Tibial nerve (tissue), 4 donors: Measurements from ENCODE around the gene GIMAP7. TPM values are rescaled to one million over a fixed set of nuclear protein-coding genes. Genes with fewer than 3 reads are reported as not detected.

Source experiments
- DNase-seq, 2 donors: peaks; one replicate each; pipeline ENCODE4 v3.0.0-alpha.2; 2019; ENCODE audit warnings: low spot score in 2 of 2
- H3K27ac ChIP-seq, 4 donors: fragments of 200-600 bp; sonication (generic) in 3 of 4; one replicate each; pipeline ENCODE4 v1.5.1; 2017 to 2019; ENCODE audit warnings: mild to moderate bottlenecking in 1 of 4
- H3K27me3 ChIP-seq, 2 donors: fragments of 200-600 bp; sonication (generic) in 1 of 2; one replicate each; pipeline versions ENCODE4 v1.5.1 to v1.6.0; 2017 to 2019
- H3K36me3 ChIP-seq, 3 donors: fragments of 200-600 bp; sonication (generic); one replicate each; pipeline ENCODE4 v1.5.1; 2018 to 2019
- H3K4me1 ChIP-seq, 4 donors: fragments of 200-600 bp; sonication (generic) in 3 of 4; one replicate each; pipeline ENCODE4 v1.5.1; 2017 to 2019
- H3K4me3 ChIP-seq, 4 donors: fragments of 200-600 bp; sonication (generic) in 3 of 4; one replicate each; pipeline ENCODE4 v1.5.1; 2017 to 2019; ENCODE audit warnings: mild to moderate bottlenecking in 1 of 4, moderate library complexity in 1 of 4
- H3K9me3 ChIP-seq, 4 donors: fragments of 200-600 bp; sonication (generic) in 3 of 4; one replicate each; pipeline ENCODE4 v1.5.1; 2017 to 2019
- CTCF ChIP-seq, 5 experiments: fragments of 200-600 bp in 3 of 5; fragments of 450-650 bp in 2 of 5; sonication (generic) in 3 of 5; IDR thresholded peaks; one replicate each; pipeline ENCODE4 v1.5.1; 2016 to 2019; ENCODE audit warnings: antibody characterized with exemption in 5 of 5, mild to moderate bottlenecking in 3 of 5, moderate library complexity in 2 of 5
- EP300 ChIP-seq, 2 donors: sonication (generic); formaldehyde crosslinking; IDR thresholded peaks; one replicate each; pipeline ENCODE4 v1.6.1; 2017; ENCODE audit warnings: antibody characterized with exemption in 2 of 2, mild to moderate bottlenecking in 1 of 2
- POLR2A ChIP-seq, 2 donors: fragments of 450-650 bp; IDR thresholded peaks; one replicate each; pipeline ENCODE4 v1.6.1; 2017; ENCODE audit warnings: antibody characterized with exemption in 2 of 2, mild to moderate bottlenecking in 2 of 2, moderate library complexity in 2 of 2
- WGBS, 2 donors: methylation state at CpG; one replicate each; pipeline ENCODE4 v1.1.5; 2018; 5-methylcytosine and 5-hydroxymethylcytosine counted together
- total RNA-seq, 4 donors: library from RNA; depleted of rRNA; stranded (reverse); fragments of >200 nt; gene quantifications; one replicate each; pipeline ENCODE4 v1.1.0, GENCODE V29; 2016

The GIMAP7 gene
- total RNA-seq, 4 donors from 2014 or later: 18.8 to 25.7 (median 23.6) TPM

DNA sequence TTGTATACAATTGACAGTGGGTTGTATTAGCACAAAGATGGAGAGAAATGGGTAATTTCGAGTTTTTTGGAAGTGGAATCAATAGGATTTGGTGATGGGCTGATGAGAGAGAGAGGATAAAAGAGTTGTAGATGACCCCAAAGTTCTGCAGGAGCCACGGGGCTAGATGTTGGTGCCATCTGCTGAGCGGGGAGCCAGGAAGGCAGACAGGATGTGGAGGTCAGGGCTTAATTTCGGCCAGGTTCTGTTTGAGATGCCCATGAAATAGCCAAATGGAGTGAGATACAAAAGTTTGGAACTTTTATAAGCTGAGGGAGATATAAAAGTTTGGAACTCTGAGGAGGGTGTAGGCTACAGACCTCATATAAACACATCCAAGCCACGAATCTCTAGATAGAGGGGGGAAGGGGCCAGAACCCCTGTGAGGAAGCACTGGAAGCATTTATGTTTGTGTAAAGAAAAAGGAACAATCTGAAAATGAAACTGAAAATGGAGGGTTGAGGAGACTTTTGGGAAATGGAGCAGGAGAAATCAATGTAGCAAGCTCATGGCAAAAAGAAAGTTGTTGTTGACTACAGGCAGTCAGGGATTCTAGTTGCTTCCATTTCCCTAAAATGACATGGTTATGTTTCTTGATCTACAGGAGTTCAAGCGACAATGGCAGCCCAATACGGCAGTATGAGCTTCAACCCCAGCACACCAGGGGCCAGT, 54.7 kb downstream of the GIMAP7 start:
- peak overlapping the region in 3 of 4 donors; percentile 43 to 76 (median 64) for H3K27ac ChIP-seq
- 63% methylated on average over 7 of the region's 7 CpGs for WGBS, 2 donors

More for the DNA sequence above, 54.7 kb downstream of the GIMAP7 start:
- TF ChIP-seq CTCF (IDR thresholded peaks at IDR 0.05): no peak
- TF ChIP-seq POLR2A (IDR thresholded peaks at IDR 0.05): no peak
- no peak for TF ChIP-seq EP300 (IDR thresholded peaks at IDR 0.05)
- DNase-seq: no peak
- Histone ChIP-seq H3K27me3 (no peaks in the 10 kb centered on the region), H3K36me3 (peaks cover 0 to 24% (median 0%) of the 10 kb centered on the region in 3 donors), H3K4me1 (no peaks in the 10 kb centered on the region), H3K4me3 (peak overlapping the region in 3 of 4 donors; percentile 28 to 50 (median 37)), H3K9me3 (peaks cover 0 to 5% (median 0%) of the 10 kb centered on the region in 4 donors)

Other genes starting within 250 kb of the GIMAP7 start
- gene LRRC61, start 191.5 kb upstream of the GIMAP7 start, total RNA-seq: 10 to 100 TPM in 1 of 4 donors, 1 to 10 TPM in 3; 7.9 to 19.3 (median 9.6) TPM
- gene ACTR3C, start 191.3 kb upstream of the GIMAP7 start, total RNA-seq: 1 to 10 TPM in 1 of 4 donors, under 1 TPM in 3; 0.44 to 2.3 (median 0.94) TPM
- gene RARRES2, start 173.2 kb upstream of the GIMAP7 start, total RNA-seq: 100 to 1,000 TPM; 172 to 382 (median 375) TPM
- gene REPIN1, start 146.1 kb upstream of the GIMAP7 start, total RNA-seq: 10 to 100 TPM; 65.8 to 70.2 (median 68.3) TPM
- 10 to 100 TPM in 2 of 4 donors, 1 to 10 TPM in 2; 5.9 to 14.3 (median 11.6) TPM for gene ZNF775, start 135.5 kb upstream of the GIMAP7 start, total RNA-seq
- 10 to 100 TPM in 2 of 4 donors, 1 to 10 TPM in 2; 6.3 to 15.9 (median 10.4) TPM for gene GIMAP8, start 64.2 kb upstream of the GIMAP7 start, total RNA-seq
- gene GIMAP4, start 52.5 kb downstream of the GIMAP7 start, total RNA-seq: 10 to 100 TPM; 19.5 to 44.1 (median 31.8) TPM
- 10 to 100 TPM; 14.4 to 68.8 (median 29.4) TPM for gene GIMAP6, start 117.5 kb downstream of the GIMAP7 start, total RNA-seq
- 10 to 100 TPM in 1 of 4 donors, 1 to 10 TPM in 3; 6.3 to 22.0 (median 7.8) TPM for gene GIMAP2, start 170.8 kb downstream of the GIMAP7 start, total RNA-seq
- 10 to 100 TPM in 1 of 4 donors, 1 to 10 TPM in 3; 4.0 to 10.4 (median 8.4) TPM for gene GIMAP1, start 201.7 kb downstream of the GIMAP7 start, total RNA-seq
- 10 to 100 TPM; 22.0 to 36.7 (median 33.4) TPM for gene GIMAP5, start 222.5 kb downstream of the GIMAP7 start, total RNA-seq